Colonic mucosa (tissue), 4 donors: Measurements from ENCODE around the gene STON2. TPM values are rescaled to one million over a fixed set of nuclear protein-coding genes. Genes with fewer than 3 reads are reported as not detected.

Source experiments
- DNase-seq: peaks from one replicate; pipeline ENCODE4 v3.0.0-alpha.2; 2020
- H3K27ac ChIP-seq: fragments of 200-600 bp; one replicate; pipeline ENCODE4 v1.8.0; 2021
- H3K27me3 ChIP-seq: fragments of 200-600 bp; one replicate; pipeline ENCODE4 v1.8.0; 2021
- H3K36me3 ChIP-seq: fragments of 200-600 bp; one replicate; pipeline ENCODE4 v1.8.0; 2021
- H3K4me1 ChIP-seq: fragments of 200-600 bp; one replicate; pipeline ENCODE4 v1.8.0; 2021; ENCODE audit warnings: mild to moderate bottlenecking
- H3K4me3 ChIP-seq: fragments of 200-600 bp; one replicate; pipeline ENCODE4 v1.8.0; 2021
- H3K9ac ChIP-seq, 2 donors: one replicate each; pipeline ENCODE4 v1.7.0; 2013; ENCODE audit warnings: control low read depth in 2 of 2, low read depth in 2 of 2, low read length in 2 of 2
- H3K9me3 ChIP-seq: fragments of 200-600 bp; one replicate; pipeline ENCODE4 v1.8.0; 2021
- intact Hi-C: fragments of 100-400 bp; cut with DNase I; formaldehyde crosslinking; loops from one replicate; pipeline ENCODE4 v1.14.1; 2022
- total RNA-seq, 2 donors: library from RNA; stranded (reverse); fragmentation: NEBNext Ultra II Directional in 1 of 2; extraction: Animal tissue kit (Norgen Biotek cat#: 25700) in 1 of 2; gene quantifications; one replicate each; pipeline ENCODE4 v1.2.1, GENCODE V29; 2021
- TF ChIP-seq, protein P1 (sequence below): fragments of 200-600 bp; IDR thresholded peaks from one replicate; pipeline ENCODE4 v1.8.0; 2022; ENCODE audit warnings: antibody characterized with exemption, mild to moderate bottlenecking
- donor health status: healthy.
- donor health status: DM: no; HTN: no; CAD: no.
- donor health status: DM: no; HTN: no; CAD: no.

The STON2 gene
- total RNA-seq, 2 donors from 2014 or later, result 12.7 to 15.1 TPM

DNA sequence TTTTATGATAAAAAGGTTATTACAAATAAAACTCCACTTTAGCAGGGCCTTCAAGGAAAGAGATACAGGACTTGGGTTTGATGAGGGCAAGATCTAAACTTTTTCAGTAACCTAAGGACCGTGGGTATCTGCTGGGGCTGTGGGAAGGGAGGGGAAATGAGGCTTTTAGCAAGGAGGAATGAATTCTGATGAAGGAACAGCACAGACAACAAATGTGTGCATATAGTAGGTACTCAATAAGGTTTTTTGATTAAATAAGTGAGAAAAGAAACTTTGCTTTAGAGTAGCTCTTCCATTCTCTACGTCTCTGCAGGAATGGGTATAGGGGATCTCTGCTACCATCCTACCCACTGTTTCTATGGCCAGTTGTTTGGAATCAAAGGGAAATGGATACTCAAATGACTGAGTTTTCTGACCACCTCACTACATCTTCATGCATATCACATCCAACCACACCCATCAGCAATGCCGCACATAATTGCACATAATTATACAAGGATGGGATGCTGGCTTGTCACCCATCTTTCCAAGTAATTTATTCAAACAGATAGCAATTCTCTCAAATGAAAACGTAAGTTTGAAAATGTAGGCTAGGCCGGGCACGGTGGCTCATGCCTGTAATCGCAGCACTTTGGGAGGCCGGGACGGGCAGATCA lies 119.9 kb downstream of the STON2 start:
- no peak overlapping the region for H3K9ac ChIP-seq
- H3K27me3 ChIP-seq, result no peaks in the 10 kb centered on the region
- no peaks in the 10 kb centered on the region for H3K4me1 ChIP-seq
- DNase-seq, result no peak
- TF ChIP-seq, protein P1, sequence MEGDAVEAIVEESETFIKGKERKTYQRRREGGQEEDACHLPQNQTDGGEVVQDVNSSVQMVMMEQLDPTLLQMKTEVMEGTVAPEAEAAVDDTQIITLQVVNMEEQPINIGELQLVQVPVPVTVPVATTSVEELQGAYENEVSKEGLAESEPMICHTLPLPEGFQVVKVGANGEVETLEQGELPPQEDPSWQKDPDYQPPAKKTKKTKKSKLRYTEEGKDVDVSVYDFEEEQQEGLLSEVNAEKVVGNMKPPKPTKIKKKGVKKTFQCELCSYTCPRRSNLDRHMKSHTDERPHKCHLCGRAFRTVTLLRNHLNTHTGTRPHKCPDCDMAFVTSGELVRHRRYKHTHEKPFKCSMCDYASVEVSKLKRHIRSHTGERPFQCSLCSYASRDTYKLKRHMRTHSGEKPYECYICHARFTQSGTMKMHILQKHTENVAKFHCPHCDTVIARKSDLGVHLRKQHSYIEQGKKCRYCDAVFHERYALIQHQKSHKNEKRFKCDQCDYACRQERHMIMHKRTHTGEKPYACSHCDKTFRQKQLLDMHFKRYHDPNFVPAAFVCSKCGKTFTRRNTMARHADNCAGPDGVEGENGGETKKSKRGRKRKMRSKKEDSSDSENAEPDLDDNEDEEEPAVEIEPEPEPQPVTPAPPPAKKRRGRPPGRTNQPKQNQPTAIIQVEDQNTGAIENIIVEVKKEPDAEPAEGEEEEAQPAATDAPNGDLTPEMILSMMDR, result no peak
- H3K9me3 ChIP-seq, result no peaks in the 10 kb centered on the region
- intact Hi-C loops, result no loop called here
- no peak overlapping the region for H3K4me3 ChIP-seq
- H3K27ac ChIP-seq, result no peak overlapping the region
- no peaks in the 10 kb centered on the region for H3K36me3 ChIP-seq

DNA sequence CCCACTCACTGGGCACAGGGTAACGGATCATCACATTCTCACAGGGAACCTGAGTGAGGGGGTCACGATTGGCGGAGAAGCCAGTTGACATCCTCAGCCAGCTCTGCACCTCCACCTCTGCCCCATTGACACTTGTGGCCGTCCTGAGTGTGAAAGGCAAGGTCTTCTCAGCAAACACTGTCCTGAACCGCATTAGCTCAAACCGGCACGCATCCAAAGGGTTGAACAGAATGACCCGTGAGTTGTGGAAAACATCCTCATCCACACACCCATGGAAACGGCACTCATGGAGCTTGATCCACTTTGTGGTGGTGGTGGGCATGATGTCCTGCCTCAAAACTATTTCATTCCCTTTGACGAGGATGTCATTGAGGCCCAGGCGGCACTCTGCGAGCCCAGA lies 123.0 kb downstream of the STON2 start:
- intact Hi-C loops, result no loop called here
- Histone ChIP-seq H3K9ac (no peak overlapping the region), H3K9me3 (no peaks in the 10 kb centered on the region), H3K27ac (no peak overlapping the region), H3K27me3 (no peaks in the 10 kb centered on the region), H3K36me3 (no peaks in the 10 kb centered on the region), H3K4me1 (no peaks in the 10 kb centered on the region), H3K4me3 (no peak overlapping the region)
- DNase-seq, result no peak
- TF ChIP-seq, protein P1, result no peak

DNA sequence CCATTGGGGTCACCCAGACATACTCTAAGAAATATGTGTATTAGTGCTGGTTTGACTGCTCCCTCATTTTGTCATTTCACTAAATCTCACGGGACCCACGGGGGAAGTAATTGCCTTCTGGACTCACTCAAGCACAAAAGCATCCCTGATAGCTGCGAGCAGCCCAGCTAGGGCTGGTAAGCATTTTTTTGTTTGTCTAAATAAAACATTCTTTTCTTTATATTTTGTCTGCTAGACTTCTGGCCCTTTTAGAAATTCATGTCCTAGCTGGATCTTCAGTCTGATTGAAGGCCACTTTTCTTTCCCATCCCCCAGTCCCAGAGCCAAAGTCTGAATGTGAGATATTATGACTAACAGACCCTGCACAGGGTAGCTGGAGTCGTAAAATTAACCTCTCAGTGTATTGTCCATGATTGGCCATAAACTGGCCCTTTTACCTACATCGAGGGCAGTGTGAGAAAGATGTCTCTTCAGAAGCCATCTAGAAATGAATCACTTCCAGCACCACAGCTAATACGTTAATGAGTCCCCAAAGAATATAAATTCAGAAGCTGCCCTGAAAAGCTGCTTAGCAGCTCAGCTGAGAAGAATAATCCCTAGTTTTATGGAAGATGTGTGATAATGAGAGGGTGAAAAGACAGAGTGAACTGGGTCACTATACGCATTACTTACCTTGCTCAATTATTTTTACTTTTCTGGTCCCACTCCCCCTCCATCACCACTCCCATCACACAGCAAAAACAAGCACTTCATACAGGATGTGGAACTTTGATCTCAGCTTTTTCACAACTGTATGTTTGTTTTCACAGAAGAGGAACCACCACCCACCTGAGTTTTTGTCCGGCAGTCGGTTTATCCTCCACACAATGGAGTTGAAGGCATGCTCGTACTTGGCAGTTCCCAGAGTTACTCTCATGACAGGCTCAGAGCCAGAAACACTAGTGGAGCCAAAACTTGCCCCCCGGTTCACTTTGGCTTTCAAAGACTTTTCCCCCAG lies 123.8 kb downstream of the STON2 start:
- Histone ChIP-seq H3K36me3 (no peaks in the 10 kb centered on the region), H3K4me3 (no peak overlapping the region), H3K9ac (no peak overlapping the region), H3K27ac (no peak overlapping the region), H3K4me1 (no peaks in the 10 kb centered on the region), H3K27me3 (no peaks in the 10 kb centered on the region), H3K9me3 (no peaks in the 10 kb centered on the region)
- intact Hi-C loops, result no loop called here
- DNase-seq, result no peak
- TF ChIP-seq, protein P1, result no peak

DNA sequence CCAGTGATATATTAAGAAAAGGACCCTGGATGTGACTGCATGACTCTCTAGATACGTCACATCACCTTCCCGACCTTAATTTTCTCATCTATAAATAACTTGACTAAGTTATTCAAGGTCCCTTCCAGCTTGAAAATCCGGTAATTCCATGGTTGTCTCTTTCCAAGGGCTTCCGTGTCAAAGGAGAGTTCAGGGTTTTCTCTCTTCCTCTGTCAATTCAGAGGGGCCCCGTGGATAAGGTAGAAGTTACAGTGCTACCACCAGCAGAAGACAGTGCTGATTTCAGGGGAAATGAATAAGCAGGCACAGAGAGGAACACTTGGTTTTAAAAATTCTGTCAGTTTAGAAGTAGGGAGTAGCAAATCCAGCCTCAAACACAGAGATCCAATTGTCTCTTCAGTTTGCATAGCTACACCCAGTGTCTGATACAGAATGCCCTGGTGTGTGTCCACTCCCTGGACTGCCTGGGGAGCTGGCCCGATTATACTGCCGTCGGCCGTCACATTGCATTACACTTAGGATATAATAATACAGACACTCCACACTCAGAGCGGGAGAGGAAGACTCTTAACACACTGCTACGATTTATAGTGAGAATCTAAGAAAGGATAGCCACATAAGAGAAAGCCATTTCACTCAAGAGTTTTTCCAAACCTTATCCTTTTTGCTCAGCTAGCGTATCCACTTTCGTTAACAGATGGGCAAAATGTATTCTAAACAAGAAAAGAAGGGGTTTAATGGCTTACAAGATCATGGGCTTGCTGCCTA lies 124.6 kb downstream of the STON2 start:
- intact Hi-C loops, result no loop called here
- H3K4me1 ChIP-seq, result no peaks in the 10 kb centered on the region
- no peaks in the 10 kb centered on the region for H3K9me3 ChIP-seq

More for the DNA sequence above, 124.6 kb downstream of the STON2 start:
- H3K36me3 ChIP-seq, result no peaks in the 10 kb centered on the region
- no peaks in the 10 kb centered on the region for H3K27me3 ChIP-seq
- H3K27ac ChIP-seq, result no peak overlapping the region
- no peak overlapping the region for H3K9ac ChIP-seq
- TF ChIP-seq, protein P1, result no peak
- no peak for DNase-seq
- H3K4me3 ChIP-seq, result no peak overlapping the region
